ENCODE measurements around the gene AP1G1. TPM values are rescaled to one million over a fixed set of nuclear protein-coding genes. Genes with fewer than 3 reads are reported as not detected.

AP1G1 gene
- total and polyA plus RNA-seq, 2 donors (not counting 1 experiment from before 2014, with no cell fraction given): 55.5 to 102 TPM

GRCh38 chr16:71746442-71747046 is 62.1 kb downstream of the AP1G1 start:
- H3K9ac ChIP-seq (ENCODE audit: insufficient read depth, low read length): no peak overlapping the region
- H3K27me3 ChIP-seq (ENCODE audit: control insufficient read depth, insufficient read depth, low read length): no peaks in the 10 kb centered on the region
- peak; percentile 30 to 62 for DNase-seq (ENCODE audit: low read depth in 2 of 2)
- H2AFZ ChIP-seq (ENCODE audit: low read length): no peak overlapping the region
- H3K27ac ChIP-seq (ENCODE audit: insufficient read depth, low read length): no peak overlapping the region
- H3K4me2 ChIP-seq (ENCODE audit: extremely low read depth, insufficient read depth, low read length): no peak overlapping the region
- H3K4me3 ChIP-seq (replicated peaks in 1 of 4; ENCODE audit: control extremely low read depth in 1 of 4, insufficient read depth in 1 of 4, low read depth in 3 of 4, low read length in 4 of 4): no peak overlapping the region
- TF ChIP-seq CTCF (conservative IDR thresholded peaks at IDR 0.05 in 1 of 2, IDR thresholded peaks at IDR 0.05 in 1 of 2; ENCODE audit: low read depth in 1 of 2, low read length in 2 of 2) (peak; percentile 66 to 78), EZH2 (IDR thresholded peaks at IDR 0.05; ENCODE audit: low read length, missing control alignments) (no peak)
- H3K36me3 ChIP-seq (ENCODE audit: control insufficient read depth, insufficient read depth, low read length): peaks cover 10% of the 10 kb centered on the region
- no peaks in the 10 kb centered on the region for H3K9me3 ChIP-seq (ENCODE audit: control insufficient read depth, insufficient read depth, low read depth, low read length)
- no peaks in the 10 kb centered on the region for H4K20me1 ChIP-seq (ENCODE audit: control insufficient read depth, extremely low read depth, insufficient read depth, low read length)
- no peaks in the 10 kb centered on the region for H3K79me2 ChIP-seq (ENCODE audit: control insufficient read depth, insufficient read depth, low read length)
- no peaks in the 10 kb centered on the region for H3K4me1 ChIP-seq (ENCODE audit: control insufficient read depth, extremely low read depth, insufficient read depth, low read length)

- Histone ChIP-seq H3K4me3 (replicated peaks in 1 of 4; ENCODE audit: control extremely low read depth in 1 of 4, insufficient read depth in 1 of 4, low read depth in 3 of 4, low read length in 4 of 4) (no peak overlapping the region), H3K27me3 (ENCODE audit: control insufficient read depth, insufficient read depth, low read length) (no peaks in the 10 kb centered on the region), H2AFZ (ENCODE audit: low read length) (no peak overlapping the region), H3K9me3 (ENCODE audit: control insufficient read depth, insufficient read depth, low read depth, low read length) (no peaks in the 10 kb centered on the region), H3K27ac (ENCODE audit: insufficient read depth, low read length) (no peak overlapping the region), H3K9ac (ENCODE audit: insufficient read depth, low read length) (no peak overlapping the region), H3K79me2 (ENCODE audit: control insufficient read depth, insufficient read depth, low read length) (no peaks in the 10 kb centered on the region), H4K20me1 (ENCODE audit: control insufficient read depth, extremely low read depth, insufficient read depth, low read length) (no peaks in the 10 kb centered on the region), H3K4me2 (ENCODE audit: extremely low read depth, insufficient read depth, low read length) (no peak overlapping the region), H3K4me1 (ENCODE audit: control insufficient read depth, extremely low read depth, insufficient read depth, low read length) (no peaks in the 10 kb centered on the region), H3K36me3 (ENCODE audit: control insufficient read depth, insufficient read depth, low read length) (peaks cover 14% of the 10 kb centered on the region)
- no peak for TF ChIP-seq EZH2 (IDR thresholded peaks at IDR 0.05; ENCODE audit: low read length, missing control alignments)
- no peak for TF ChIP-seq CTCF (conservative IDR thresholded peaks at IDR 0.05 in 1 of 2, IDR thresholded peaks at IDR 0.05 in 1 of 2; ENCODE audit: low read depth in 1 of 2, low read length in 2 of 2)
- DNase-seq (ENCODE audit: low read depth in 2 of 2): no peak
These were observed 69.8 kb downstream of the AP1G1 start for GRCh38 chr16:71738855-71739254.

- Histone ChIP-seq H3K27me3 (ENCODE audit: control insufficient read depth, insufficient read depth, low read length) (no peaks in the 10 kb centered on the region), H3K4me3 (replicated peaks in 1 of 4; ENCODE audit: control extremely low read depth in 1 of 4, insufficient read depth in 1 of 4, low read depth in 3 of 4, low read length in 4 of 4) (no peak overlapping the region), H3K36me3 (ENCODE audit: control insufficient read depth, insufficient read depth, low read length) (peaks cover 14% of the 10 kb centered on the region), H3K9ac (ENCODE audit: insufficient read depth, low read length) (no peak overlapping the region), H3K4me2 (ENCODE audit: extremely low read depth, insufficient read depth, low read length) (no peak overlapping the region), H3K27ac (ENCODE audit: insufficient read depth, low read length) (no peak overlapping the region), H3K9me3 (ENCODE audit: control insufficient read depth, insufficient read depth, low read depth, low read length) (no peaks in the 10 kb centered on the region), H3K79me2 (ENCODE audit: control insufficient read depth, insufficient read depth, low read length) (no peaks in the 10 kb centered on the region), H4K20me1 (ENCODE audit: control insufficient read depth, extremely low read depth, insufficient read depth, low read length) (no peaks in the 10 kb centered on the region), H2AFZ (ENCODE audit: low read length) (no peak overlapping the region), H3K4me1 (ENCODE audit: control insufficient read depth, extremely low read depth, insufficient read depth, low read length) (no peaks in the 10 kb centered on the region)
- no peak for DNase-seq (ENCODE audit: low read depth in 2 of 2)
- no peak for TF ChIP-seq EZH2 (IDR thresholded peaks at IDR 0.05; ENCODE audit: low read length, missing control alignments)
- no peak for TF ChIP-seq CTCF (conservative IDR thresholded peaks at IDR 0.05 in 1 of 2, IDR thresholded peaks at IDR 0.05 in 1 of 2; ENCODE audit: low read depth in 1 of 2, low read length in 2 of 2)
These were observed 71.1 kb downstream of the AP1G1 start for GRCh38 chr16:71737501-71737900.
